Fibroblast of lung (primary cell): ENCODE results near the gene PIK3R1. TPM values are rescaled to one million over a fixed set of nuclear protein-coding genes. Genes with fewer than 3 reads are reported as not detected.
A peak's percentile ranks its signal among the peaks of the same experiment; 100 is the strongest.

Experiments used
- DNase-seq, 2 donors: peaks; one replicate each; pipeline versions ENCODE4 v3.0.0 to v3.0.0-alpha.2; 2010; ENCODE audit warnings: low read depth in 2 of 2
- H2AFZ ChIP-seq: 2 replicates; pipeline ENCODE4 v1.5.1; 2012; ENCODE audit warnings: low read length, control low read depth, inconsistent platforms
- H3K27ac ChIP-seq: 2 replicates; pipeline ENCODE4 v1.5.1; 2011; ENCODE audit warnings: low read length, control low read depth; ENCODE audit not compliant: insufficient read depth
- H3K27me3 ChIP-seq: 2 replicates; pipeline ENCODE4 v1.5.1; 2011; ENCODE audit warnings: mild to moderate bottlenecking, low read length; ENCODE audit not compliant: control insufficient read depth, insufficient read depth
- H3K36me3 ChIP-seq: 2 replicates; pipeline ENCODE4 v1.5.1; 2011; ENCODE audit warnings: low read length; ENCODE audit not compliant: control insufficient read depth, insufficient read depth
- H3K4me1 ChIP-seq: 2 replicates; pipeline ENCODE4 v1.5.1; 2011; ENCODE audit warnings: low read length; ENCODE audit not compliant: control insufficient read depth, insufficient read depth; ENCODE audit errors: extremely low read depth
- H3K4me2 ChIP-seq: 2 replicates; pipeline ENCODE4 v1.5.1; 2011; ENCODE audit warnings: low read length, control low read depth; ENCODE audit not compliant: insufficient read depth; ENCODE audit errors: extremely low read depth
- H3K4me3 ChIP-seq, 4 experiments: fragments of 200-600 bp in 1 of 4; sonication (generic) in 1 of 4; replicated peaks in 1 of 4; 2 replicates each; pipeline ENCODE4 v1.5.1; 2011 to 2016; ENCODE audit warnings: low read length in 4 of 4, low read depth in 3 of 4, mild to moderate bottlenecking in 3 of 4, control low read depth in 2 of 4, inconsistent platforms in 1 of 4, mixed read lengths in 1 of 4; ENCODE audit not compliant: insufficient read depth in 1 of 4; ENCODE audit errors: control extremely low read depth in 1 of 4
- H3K79me2 ChIP-seq: 2 replicates; pipeline ENCODE4 v1.5.1; 2012; ENCODE audit warnings: mild to moderate bottlenecking, low read length, inconsistent platforms; ENCODE audit not compliant: control insufficient read depth, insufficient read depth
- H3K9ac ChIP-seq: 2 replicates; pipeline ENCODE4 v1.5.1; 2011; ENCODE audit warnings: mild to moderate bottlenecking, low read length, control low read depth; ENCODE audit not compliant: insufficient read depth
- H3K9me3 ChIP-seq: 2 replicates; pipeline ENCODE4 v1.5.1; 2012; ENCODE audit warnings: low read depth, low read length; ENCODE audit not compliant: control insufficient read depth, insufficient read depth
- H4K20me1 ChIP-seq: 2 replicates; pipeline ENCODE4 v1.5.1; 2011; ENCODE audit warnings: low read length; ENCODE audit not compliant: control insufficient read depth, insufficient read depth; ENCODE audit errors: extremely low read depth
- EZH2 ChIP-seq: IDR thresholded peaks from 2 replicates; pipeline ENCODE4 v1.5.1; 2012; ENCODE audit warnings: low read length, control low read depth, mild to moderate bottlenecking; ENCODE audit errors: missing control alignments
- polyA plus RNA-seq, 2 donors: library from polyadenylated mRNA; depleted of rRNA in 1 of 2; stranded (reverse) in 1 of 2; unstranded in 1 of 2; fragments of >200 nt; gene quantifications; 2 replicates each; pipeline ENCODE4 v1.2.1, GENCODE V29; 2011 to 2012; ENCODE audit warnings: missing spikeins in 1 of 2
- total RNA-seq: library from RNA; depleted of rRNA; stranded (reverse); fragments of >200 nt; gene quantifications from 2 replicates; pipeline ENCODE4 v1.2.1, GENCODE V29; 2014
- TF ChIP-seq, protein P1 (sequence below), 2 donors: IDR thresholded peaks in 1 of 2; conservative IDR thresholded peaks in 1 of 2; 1 replicate in 1 of 2; 2 replicates in 1 of 2; pipeline ENCODE4 v1.5.1; 2011 to 2012; ENCODE audit warnings: low read length in 2 of 2, control low read depth in 1 of 2, inconsistent platforms in 1 of 2, low read depth in 1 of 2, mild to moderate bottlenecking in 1 of 2

PIK3R1 gene
- total and polyA plus RNA-seq, 2 donors (not counting 1 experiment from before 2014, with no cell fraction given): 17.7 to 36.3 TPM

DNA sequence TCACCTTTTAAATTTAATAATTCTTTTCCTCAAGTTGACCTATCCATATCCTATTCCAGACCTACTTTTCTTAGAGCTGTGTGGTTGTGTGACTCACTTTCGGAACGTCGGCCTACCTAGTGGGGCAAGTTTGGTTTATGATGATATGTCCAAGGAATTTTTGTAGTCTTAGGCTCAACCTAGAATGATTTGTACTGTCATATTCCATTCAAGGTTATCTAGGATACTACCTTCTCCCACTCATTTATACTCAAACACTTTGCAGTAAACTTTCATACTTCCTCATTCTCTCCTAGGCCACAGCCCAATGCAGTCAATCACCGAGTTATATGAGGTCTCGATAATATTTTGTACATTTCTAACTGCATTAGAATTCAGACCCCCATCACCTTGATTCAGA is 61.9 kb downstream of the PIK3R1 start:
- Histone ChIP-seq H3K4me1 (no peaks in the 10 kb centered on the region), H4K20me1 (no peaks in the 10 kb centered on the region), H3K79me2 (no peaks in the 10 kb centered on the region), H3K9ac (no peak overlapping the region), H3K9me3 (no peaks in the 10 kb centered on the region), H2AFZ (no peak overlapping the region), H3K27me3 (no peaks in the 10 kb centered on the region), H3K4me3 (no peak overlapping the region), H3K36me3 (peaks cover 1% of the 10 kb centered on the region), H3K4me2 (no peak overlapping the region), H3K27ac (no peak overlapping the region)
- no peak for TF ChIP-seq EZH2
- TF ChIP-seq, protein P1, sequence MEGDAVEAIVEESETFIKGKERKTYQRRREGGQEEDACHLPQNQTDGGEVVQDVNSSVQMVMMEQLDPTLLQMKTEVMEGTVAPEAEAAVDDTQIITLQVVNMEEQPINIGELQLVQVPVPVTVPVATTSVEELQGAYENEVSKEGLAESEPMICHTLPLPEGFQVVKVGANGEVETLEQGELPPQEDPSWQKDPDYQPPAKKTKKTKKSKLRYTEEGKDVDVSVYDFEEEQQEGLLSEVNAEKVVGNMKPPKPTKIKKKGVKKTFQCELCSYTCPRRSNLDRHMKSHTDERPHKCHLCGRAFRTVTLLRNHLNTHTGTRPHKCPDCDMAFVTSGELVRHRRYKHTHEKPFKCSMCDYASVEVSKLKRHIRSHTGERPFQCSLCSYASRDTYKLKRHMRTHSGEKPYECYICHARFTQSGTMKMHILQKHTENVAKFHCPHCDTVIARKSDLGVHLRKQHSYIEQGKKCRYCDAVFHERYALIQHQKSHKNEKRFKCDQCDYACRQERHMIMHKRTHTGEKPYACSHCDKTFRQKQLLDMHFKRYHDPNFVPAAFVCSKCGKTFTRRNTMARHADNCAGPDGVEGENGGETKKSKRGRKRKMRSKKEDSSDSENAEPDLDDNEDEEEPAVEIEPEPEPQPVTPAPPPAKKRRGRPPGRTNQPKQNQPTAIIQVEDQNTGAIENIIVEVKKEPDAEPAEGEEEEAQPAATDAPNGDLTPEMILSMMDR (conservative IDR thresholded peaks at IDR 0.05 in 1 of 2, IDR thresholded peaks at IDR 0.05 in 1 of 2; ENCODE audit: low read depth in 1 of 2, low read length in 2 of 2): no peak
- peak; percentile 23 to 94 for DNase-seq

DNA sequence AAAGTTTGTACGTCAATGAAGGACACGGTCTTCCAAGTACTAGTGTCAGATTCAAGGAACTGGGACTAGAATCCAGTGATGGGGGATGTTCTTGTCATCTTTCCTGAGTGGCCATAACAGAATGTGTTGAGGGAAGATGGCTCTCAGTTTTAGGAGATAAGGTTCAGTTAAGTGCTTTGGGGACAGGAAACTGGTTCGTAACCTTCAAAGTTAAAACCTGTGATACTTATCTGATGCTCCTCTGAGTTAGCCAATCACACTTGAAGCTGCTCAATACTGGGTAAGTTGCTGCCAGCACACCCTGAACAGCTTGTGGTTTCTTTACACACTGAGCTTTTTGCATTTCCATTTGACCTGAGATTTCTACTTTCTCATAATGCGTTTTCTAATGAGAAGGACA is 64.4 kb downstream of the PIK3R1 start:
- H3K79me2 ChIP-seq: no peaks in the 10 kb centered on the region
- no peaks in the 10 kb centered on the region for H4K20me1 ChIP-seq
- H2AFZ ChIP-seq: no peak overlapping the region
- DNase-seq: no peak
- H3K27me3 ChIP-seq: no peaks in the 10 kb centered on the region
- no peaks in the 10 kb centered on the region for H3K9me3 ChIP-seq
- H3K27ac ChIP-seq: no peak overlapping the region
- H3K4me3 ChIP-seq: no peak overlapping the region
- H3K4me2 ChIP-seq: no peak overlapping the region
- H3K36me3 ChIP-seq: peaks cover 1% of the 10 kb centered on the region
- H3K9ac ChIP-seq: no peak overlapping the region
- TF ChIP-seq EZH2: no peak
- TF ChIP-seq, protein P1 (conservative IDR thresholded peaks at IDR 0.05 in 1 of 2, IDR thresholded peaks at IDR 0.05 in 1 of 2; ENCODE audit: low read depth in 1 of 2, low read length in 2 of 2): no peak
- H3K4me1 ChIP-seq: no peaks in the 10 kb centered on the region

DNA sequence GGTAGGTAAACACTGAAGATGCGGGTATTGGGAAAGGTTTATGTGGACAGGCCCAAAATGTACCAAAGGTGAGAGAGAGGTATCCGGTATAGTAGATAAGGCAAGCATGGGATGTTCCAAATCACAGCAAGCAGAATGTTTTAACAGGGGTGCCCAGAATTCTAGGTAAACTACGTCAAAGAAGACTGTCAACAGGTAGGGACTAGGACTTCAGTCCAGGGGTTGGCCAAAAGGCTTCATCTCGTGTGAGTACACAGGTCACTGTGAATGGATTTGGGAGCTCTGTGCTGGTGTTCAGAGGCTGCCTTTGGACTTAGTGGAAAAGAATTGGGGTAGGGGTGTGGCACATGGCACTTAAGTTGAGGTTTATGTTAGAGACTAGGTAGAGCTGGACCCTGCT is 66.4 kb downstream of the PIK3R1 start:
- Histone ChIP-seq H3K4me1 (no peaks in the 10 kb centered on the region), H3K27ac (no peak overlapping the region), H2AFZ (no peak overlapping the region), H4K20me1 (no peaks in the 10 kb centered on the region), H3K36me3 (no peaks in the 10 kb centered on the region), H3K9ac (no peak overlapping the region), H3K79me2 (no peaks in the 10 kb centered on the region), H3K27me3 (no peaks in the 10 kb centered on the region), H3K9me3 (no peaks in the 10 kb centered on the region), H3K4me2 (no peak overlapping the region), H3K4me3 (no peak overlapping the region)
- no peak for DNase-seq
- TF ChIP-seq, protein P1 (conservative IDR thresholded peaks at IDR 0.05 in 1 of 2, IDR thresholded peaks at IDR 0.05 in 1 of 2; ENCODE audit: low read depth in 1 of 2, low read length in 2 of 2): no peak
- no peak for TF ChIP-seq EZH2
